ENCODE data around the gene PALM2AKAP2.

The PALM2AKAP2 gene

DNA sequence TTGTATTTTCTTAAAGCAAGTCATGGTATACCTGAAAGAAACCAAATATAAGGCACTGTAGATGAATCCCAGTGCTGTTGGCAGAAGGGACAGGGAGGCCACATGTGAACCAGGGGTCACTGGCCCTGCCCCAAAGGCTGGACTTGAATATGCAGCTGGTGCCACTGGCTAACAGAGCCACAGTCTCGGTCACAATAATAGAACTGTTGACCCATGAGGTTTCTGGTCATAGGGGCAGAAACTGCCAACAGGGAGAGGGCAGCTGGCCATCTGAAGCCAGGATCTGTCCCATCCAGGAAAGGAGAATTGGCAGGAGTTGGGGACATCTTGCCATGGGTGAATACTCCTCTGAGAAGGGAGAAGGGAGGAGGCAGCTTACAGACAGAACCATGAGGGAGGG lies 31.9 kb downstream of the PALM2AKAP2 start:
- H3K9me3 Mint-ChIP-seq: no peaks in the 10 kb centered on the region
- TF ChIP-seq, protein P1, sequence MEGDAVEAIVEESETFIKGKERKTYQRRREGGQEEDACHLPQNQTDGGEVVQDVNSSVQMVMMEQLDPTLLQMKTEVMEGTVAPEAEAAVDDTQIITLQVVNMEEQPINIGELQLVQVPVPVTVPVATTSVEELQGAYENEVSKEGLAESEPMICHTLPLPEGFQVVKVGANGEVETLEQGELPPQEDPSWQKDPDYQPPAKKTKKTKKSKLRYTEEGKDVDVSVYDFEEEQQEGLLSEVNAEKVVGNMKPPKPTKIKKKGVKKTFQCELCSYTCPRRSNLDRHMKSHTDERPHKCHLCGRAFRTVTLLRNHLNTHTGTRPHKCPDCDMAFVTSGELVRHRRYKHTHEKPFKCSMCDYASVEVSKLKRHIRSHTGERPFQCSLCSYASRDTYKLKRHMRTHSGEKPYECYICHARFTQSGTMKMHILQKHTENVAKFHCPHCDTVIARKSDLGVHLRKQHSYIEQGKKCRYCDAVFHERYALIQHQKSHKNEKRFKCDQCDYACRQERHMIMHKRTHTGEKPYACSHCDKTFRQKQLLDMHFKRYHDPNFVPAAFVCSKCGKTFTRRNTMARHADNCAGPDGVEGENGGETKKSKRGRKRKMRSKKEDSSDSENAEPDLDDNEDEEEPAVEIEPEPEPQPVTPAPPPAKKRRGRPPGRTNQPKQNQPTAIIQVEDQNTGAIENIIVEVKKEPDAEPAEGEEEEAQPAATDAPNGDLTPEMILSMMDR (IDR thresholded peaks at IDR 0.05; ENCODE audit: unreplicated experiment in 3 of 3): no peak
- no peaks in the 10 kb centered on the region for H3K36me3 Mint-ChIP-seq (ENCODE audit: low read depth)
- no peaks in the 10 kb centered on the region for H3K27me3 Mint-ChIP-seq (ENCODE audit: low read depth)
- no peak overlapping the region for H3K27ac Mint-ChIP-seq
- no peak overlapping the region for H3K4me3 Mint-ChIP-seq
- peaks cover 10% of the 10 kb centered on the region for H3K4me1 Mint-ChIP-seq

DNA sequence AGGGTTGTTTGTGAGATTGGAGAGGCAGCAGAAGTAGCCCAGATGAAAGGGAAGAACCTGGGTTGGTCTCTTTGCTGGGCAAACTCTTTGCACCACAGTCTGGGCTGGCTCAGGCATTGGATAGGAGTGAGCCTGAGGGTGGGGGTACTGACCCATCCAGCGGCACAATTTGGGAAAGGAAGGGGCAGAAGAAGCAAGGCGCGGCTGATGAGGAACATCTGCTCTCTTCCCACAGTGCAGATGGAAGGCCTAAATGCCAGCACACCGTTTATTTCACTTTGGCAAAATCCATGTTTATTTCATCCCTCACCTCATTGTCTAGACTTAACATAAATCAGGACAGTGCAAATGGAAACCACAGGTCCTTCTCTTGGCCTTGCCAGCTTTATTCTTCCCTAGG lies 32.3 kb downstream of the PALM2AKAP2 start:
- H3K27me3 Mint-ChIP-seq (ENCODE audit: low read depth): no peaks in the 10 kb centered on the region
- H3K27ac Mint-ChIP-seq: no peak overlapping the region
- no peak overlapping the region for H3K4me3 Mint-ChIP-seq
- no peaks in the 10 kb centered on the region for H3K9me3 Mint-ChIP-seq
- no peaks in the 10 kb centered on the region for H3K36me3 Mint-ChIP-seq (ENCODE audit: low read depth)
- H3K4me1 Mint-ChIP-seq: peaks cover 10% of the 10 kb centered on the region
- TF ChIP-seq, protein P1 (IDR thresholded peaks at IDR 0.05; ENCODE audit: unreplicated experiment in 3 of 3): no peak

DNA sequence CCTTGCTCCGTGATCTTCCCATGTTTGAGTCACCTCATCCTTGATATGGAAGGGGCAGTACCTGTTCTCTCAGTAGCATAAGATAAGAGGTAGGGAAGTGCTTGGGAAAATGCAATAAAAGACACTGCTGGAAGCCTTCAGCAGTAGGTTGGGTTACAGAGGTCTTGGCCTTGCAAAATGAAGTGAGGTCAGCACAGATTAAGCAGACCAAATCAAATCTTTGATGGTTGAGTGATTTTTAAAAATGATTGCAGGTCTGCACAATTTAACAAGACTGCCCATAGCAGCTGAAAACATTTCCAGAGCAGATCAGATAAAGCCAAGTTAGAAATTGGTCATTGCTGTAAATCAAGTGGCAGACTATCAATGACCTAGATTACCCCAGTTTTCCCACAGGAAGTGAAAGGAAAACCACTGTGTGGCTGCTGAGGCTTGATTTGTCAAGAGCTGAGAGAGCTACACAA lies 32.9 kb downstream of the PALM2AKAP2 start:
- TF ChIP-seq, protein P1 (IDR thresholded peaks at IDR 0.05; ENCODE audit: unreplicated experiment in 3 of 3): no peak
- Mint-ChIP-seq H3K9me3 (no peaks in the 10 kb centered on the region), H3K4me3 (no peak overlapping the region), H3K27ac (no peak overlapping the region), H3K27me3 (ENCODE audit: low read depth) (no peaks in the 10 kb centered on the region), H3K4me1 (peaks cover 14% of the 10 kb centered on the region), H3K36me3 (ENCODE audit: low read depth) (no peaks in the 10 kb centered on the region)

DNA sequence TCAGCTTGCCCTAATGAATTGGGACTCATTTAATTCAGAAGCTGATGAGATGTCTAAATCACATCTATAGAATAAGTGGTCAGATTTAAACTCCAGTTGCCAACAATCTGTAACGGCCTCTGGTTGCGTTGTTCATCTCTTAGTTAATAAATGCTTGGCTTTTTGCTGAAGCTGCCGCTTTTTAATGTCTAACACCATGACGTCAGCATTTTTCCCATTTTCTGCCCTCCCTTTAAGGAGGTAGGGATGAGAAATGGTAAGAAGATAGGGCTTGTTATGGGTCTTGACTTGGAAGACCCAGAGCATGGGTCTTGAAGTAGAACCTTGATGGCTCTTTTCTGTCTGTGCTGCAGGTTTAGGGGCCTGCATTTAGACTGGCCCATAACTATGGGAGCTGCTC lies 33.3 kb downstream of the PALM2AKAP2 start:
- Mint-ChIP-seq H3K27ac (no peak overlapping the region), H3K9me3 (no peaks in the 10 kb centered on the region), H3K4me1 (peaks cover 19% of the 10 kb centered on the region), H3K4me3 (no peak overlapping the region), H3K27me3 (ENCODE audit: low read depth) (no peaks in the 10 kb centered on the region), H3K36me3 (ENCODE audit: low read depth) (no peaks in the 10 kb centered on the region)
- TF ChIP-seq, protein P1 (IDR thresholded peaks at IDR 0.05; ENCODE audit: unreplicated experiment in 3 of 3): no peak

DNA sequence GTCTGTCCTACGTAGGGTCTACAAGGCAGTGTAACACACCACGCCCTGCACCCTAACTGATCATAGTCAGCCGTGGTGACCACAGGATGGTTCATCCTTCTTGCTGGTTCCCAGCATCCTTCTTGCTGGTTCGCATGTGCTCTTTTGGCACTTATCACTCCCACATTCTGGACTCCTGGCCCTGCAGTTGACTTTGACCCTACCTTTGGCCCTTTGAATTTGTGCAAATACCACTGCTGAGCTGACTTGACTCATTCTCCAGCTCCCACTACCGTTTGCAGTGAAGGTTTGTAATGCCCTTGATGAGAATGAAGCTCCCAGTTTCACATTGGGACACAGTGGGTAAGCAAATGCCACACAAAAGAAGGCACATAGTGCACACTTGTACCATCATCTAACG lies 33.8 kb downstream of the PALM2AKAP2 start:
- H3K9me3 Mint-ChIP-seq: no peaks in the 10 kb centered on the region
- TF ChIP-seq, protein P1 (IDR thresholded peaks at IDR 0.05; ENCODE audit: unreplicated experiment in 3 of 3): no peak
- no peaks in the 10 kb centered on the region for H3K36me3 Mint-ChIP-seq (ENCODE audit: low read depth)
- no peaks in the 10 kb centered on the region for H3K27me3 Mint-ChIP-seq (ENCODE audit: low read depth)
- peaks cover 20% of the 10 kb centered on the region for H3K4me1 Mint-ChIP-seq
- no peak overlapping the region for H3K4me3 Mint-ChIP-seq
- no peak overlapping the region for H3K27ac Mint-ChIP-seq

DNA sequence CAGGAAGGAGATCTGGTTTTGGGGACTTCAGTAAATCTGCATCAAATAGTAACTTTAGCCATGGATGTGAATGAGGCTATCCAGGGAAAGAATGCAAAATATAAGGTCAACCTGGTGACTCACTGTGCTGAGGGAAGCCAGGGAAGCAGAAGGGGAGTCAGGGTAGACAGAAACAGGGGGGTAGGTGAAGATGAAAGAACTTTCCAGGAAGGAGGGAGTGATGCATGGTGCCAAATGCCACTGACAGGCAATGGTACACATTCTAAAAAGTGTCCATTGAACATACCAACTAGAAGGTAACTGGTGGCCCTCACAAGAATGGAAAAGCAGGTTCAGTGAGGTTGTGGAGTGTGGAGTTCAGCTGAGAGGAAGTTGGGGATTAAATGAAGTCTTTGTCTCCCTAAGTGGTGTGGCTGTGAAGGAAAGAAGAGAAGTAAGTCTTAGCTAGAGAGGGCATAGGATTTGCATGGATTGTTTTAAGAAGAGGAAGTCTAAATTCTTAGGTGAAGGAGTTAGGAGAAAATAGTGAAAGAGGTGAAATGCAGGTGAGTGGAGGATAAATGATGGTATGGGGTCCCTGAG lies 35.5 kb downstream of the PALM2AKAP2 start:
- TF ChIP-seq, protein P1 (IDR thresholded peaks at IDR 0.05; ENCODE audit: unreplicated experiment in 3 of 3): no peak
- no peak overlapping the region for H3K27ac Mint-ChIP-seq
- H3K9me3 Mint-ChIP-seq: no peaks in the 10 kb centered on the region
- H3K36me3 Mint-ChIP-seq (ENCODE audit: low read depth): no peaks in the 10 kb centered on the region
- H3K27me3 Mint-ChIP-seq (ENCODE audit: low read depth): no peaks in the 10 kb centered on the region
- peaks cover 17% of the 10 kb centered on the region for H3K4me1 Mint-ChIP-seq
- no peak overlapping the region for H3K4me3 Mint-ChIP-seq

All from nephron (organoid).